HEK293T (cell line): ENCODE measurements around the gene COPG2.

Experiments
- CTCF ChIA-PET: fragments of 350-600 bp; formaldehyde crosslinking; extraction: SDS; loops from one replicate; lab custom pipeline; 2021; ENCODE audit warnings: antibody characterized with exemption, inconsistent platforms; lab: Yijun Ruan, JAX
- POLR2A ChIA-PET: fragments of 350-600 bp; formaldehyde crosslinking; extraction: SDS; loops from one replicate; lab custom pipeline; 2020; ENCODE audit warnings: antibody characterized with exemption, inconsistent platforms; lab: Yijun Ruan, JAX
- DNase-seq: peaks from one replicate; pipeline ENCODE4 v3.0.0; 2012; ENCODE audit warnings: mixed read lengths; ENCODE audit errors: extremely low spot score
- ARNT ChIP-seq: fragments of 450-650 bp; IDR thresholded peaks from 2 replicates; pipeline ENCODE4 v1.6.1; 2017; ENCODE audit warnings: mild to moderate bottlenecking
- BHLHE40 ChIP-seq: fragments of 450-650 bp; IDR thresholded peaks from 2 replicates; pipeline ENCODE4 v1.6.1; 2016; ENCODE audit warnings: mild to moderate bottlenecking, moderate library complexity, borderline replicate concordance
- CTBP1 ChIP-seq: fragments of 450-650 bp; IDR thresholded peaks from 2 replicates; pipeline ENCODE4 v1.6.1; 2016; ENCODE audit warnings: borderline replicate concordance
- ELF4 ChIP-seq: fragments of 450-650 bp; IDR thresholded peaks from 2 replicates; pipeline ENCODE4 v1.6.1; 2017; ENCODE audit warnings: antibody characterized with exemption
- FOXA1 ChIP-seq: fragments of 450-650 bp; IDR thresholded peaks from 2 replicates; pipeline ENCODE4 v1.6.1; 2016; ENCODE audit warnings: mild to moderate bottlenecking
- FOXK2 ChIP-seq: fragments of 450-650 bp; IDR thresholded peaks from 2 replicates; pipeline ENCODE4 v1.6.1; 2016; ENCODE audit warnings: mild to moderate bottlenecking
- FOXM1 ChIP-seq: fragments of 450-650 bp; IDR thresholded peaks from 2 replicates; pipeline ENCODE4 v1.6.1; 2017; ENCODE audit warnings: mild to moderate bottlenecking, borderline replicate concordance
- HDGF ChIP-seq: fragments of 450-650 bp; IDR thresholded peaks from 2 replicates; pipeline ENCODE4 v1.6.1; 2017; ENCODE audit warnings: antibody characterized with exemption, borderline replicate concordance
- L3MBTL2 ChIP-seq: fragments of 450-650 bp; conservative IDR thresholded peaks from 2 replicates; pipeline ENCODE4 v1.6.1; 2016; ENCODE audit warnings: mild to moderate bottlenecking
- LEF1 ChIP-seq: fragments of 450-650 bp; IDR thresholded peaks from 2 replicates; pipeline ENCODE4 v1.6.1; 2017; ENCODE audit warnings: mild to moderate bottlenecking, borderline replicate concordance
- NFRKB ChIP-seq: fragments of 450-650 bp; IDR thresholded peaks from 2 replicates; pipeline ENCODE4 v1.6.1; 2016; ENCODE audit warnings: mild to moderate bottlenecking, moderate library complexity
- SP1 ChIP-seq: fragments of 450-650 bp; IDR thresholded peaks from 2 replicates; pipeline ENCODE4 v1.6.1; 2017
- SUZ12 ChIP-seq: fragments of 450-650 bp; IDR thresholded peaks from 2 replicates; pipeline ENCODE4 v1.6.1; 2016; ENCODE audit warnings: mild to moderate bottlenecking
- TARDBP ChIP-seq: fragments of 450-650 bp; IDR thresholded peaks from 2 replicates; pipeline ENCODE4 v1.6.1; 2016
- ZNF384 ChIP-seq: fragments of 450-650 bp; IDR thresholded peaks from 2 replicates; pipeline ENCODE4 v1.6.1; 2016
- TF ChIP-seq, protein P1 (sequence below): fragments of 450-650 bp; IDR thresholded peaks from 2 replicates; pipeline ENCODE4 v1.6.1; 2016

Gene COPG2

DNA sequence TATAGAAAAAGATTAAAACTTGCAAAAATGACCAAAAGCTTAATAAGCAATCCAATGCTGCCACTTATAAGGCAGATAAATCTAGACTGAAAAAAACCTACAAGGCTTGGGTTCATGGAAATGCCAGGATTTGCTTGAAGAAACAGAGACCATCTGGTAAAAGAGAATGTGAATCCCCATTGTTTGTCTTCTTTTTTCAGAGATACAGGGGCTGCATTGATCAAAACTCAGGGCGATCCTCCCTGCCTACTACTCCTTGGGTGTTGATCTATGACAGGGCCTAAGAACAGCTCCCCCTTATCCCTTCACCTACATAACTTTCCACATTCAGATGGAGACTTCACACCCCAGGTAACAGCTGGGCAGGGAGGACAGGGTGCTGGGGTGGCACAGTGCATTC lies 21.1 kb upstream of the COPG2 start:
- DNase-seq, result no peak
- CTCF ChIA-PET, result no interaction called here
- POLR2A ChIA-PET, result no interaction called here
- TF ChIP-seq FOXM1 (no peak), SP1 (no peak), CTBP1 (no peak), SUZ12 (no peak), L3MBTL2 (no peak), ARNT (no peak), ZNF384 (no peak), NFRKB (no peak), FOXA1 (no peak), TARDBP (no peak), LEF1 (no peak), ELF4 (no peak), HDGF (no peak)
- TF ChIP-seq, protein P1, sequence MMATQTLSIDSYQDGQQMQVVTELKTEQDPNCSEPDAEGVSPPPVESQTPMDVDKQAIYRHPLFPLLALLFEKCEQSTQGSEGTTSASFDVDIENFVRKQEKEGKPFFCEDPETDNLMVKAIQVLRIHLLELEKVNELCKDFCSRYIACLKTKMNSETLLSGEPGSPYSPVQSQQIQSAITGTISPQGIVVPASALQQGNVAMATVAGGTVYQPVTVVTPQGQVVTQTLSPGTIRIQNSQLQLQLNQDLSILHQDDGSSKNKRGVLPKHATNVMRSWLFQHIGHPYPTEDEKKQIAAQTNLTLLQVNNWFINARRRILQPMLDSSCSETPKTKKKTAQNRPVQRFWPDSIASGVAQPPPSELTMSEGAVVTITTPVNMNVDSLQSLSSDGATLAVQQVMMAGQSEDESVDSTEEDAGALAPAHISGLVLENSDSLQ, result no peak

DNA sequence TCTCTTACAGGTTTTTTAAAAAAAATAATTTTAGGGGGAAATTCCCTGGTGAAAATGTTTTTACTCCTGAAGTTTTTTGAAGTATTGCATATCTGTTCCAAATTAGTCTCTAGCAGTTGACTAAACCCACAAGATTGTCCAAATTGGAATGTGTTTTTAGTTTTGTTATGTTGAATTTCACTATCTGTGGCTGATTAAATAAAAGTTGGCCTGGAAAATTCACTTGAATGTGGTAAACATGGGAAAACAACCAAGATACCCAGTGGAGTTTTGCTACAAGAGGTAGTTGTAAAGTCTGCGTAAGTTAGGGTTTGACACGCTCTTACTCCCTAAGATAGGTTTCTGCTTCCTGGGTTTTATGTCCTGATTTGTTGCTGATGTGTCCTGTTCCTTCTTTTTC lies 14.5 kb upstream of the COPG2 start:
- ChIA-PET CTCF (no interaction called here), POLR2A (no interaction called here)
- no peak for DNase-seq
- TF ChIP-seq SUZ12 (no peak), SP1 (no peak), FOXM1 (no peak), LEF1 (no peak), ELF4 (no peak), BHLHE40 (no peak), ZNF384 (no peak), FOXK2 (no peak), TARDBP (no peak), FOXA1 (no peak)
- TF ChIP-seq, protein P1, result no peak

DNA sequence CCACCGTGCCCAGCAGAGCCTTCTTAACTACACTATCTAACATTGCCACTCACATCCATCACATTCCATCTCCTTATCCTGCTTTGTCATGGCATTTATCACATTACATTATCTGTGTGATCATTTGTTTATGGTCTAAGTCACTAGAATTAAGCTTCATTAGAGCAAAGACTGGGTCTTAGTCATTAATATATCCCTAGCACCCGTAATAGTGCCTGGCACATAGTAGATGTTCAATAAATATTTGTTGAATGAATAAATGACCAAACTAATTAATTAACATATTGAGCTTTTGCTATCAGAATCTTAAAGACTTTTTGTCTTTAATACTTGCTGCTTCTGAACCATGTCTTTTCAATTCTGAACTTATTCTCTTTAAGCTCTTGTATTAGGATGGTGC lies 5.9 kb upstream of the COPG2 start:
- POLR2A ChIA-PET, result no interaction called here
- CTCF ChIA-PET, result no interaction called here
- TF ChIP-seq ARNT (no peak), ZNF384 (no peak), HDGF (no peak), ELF4 (no peak), CTBP1 (no peak)
- no peak for DNase-seq

DNA sequence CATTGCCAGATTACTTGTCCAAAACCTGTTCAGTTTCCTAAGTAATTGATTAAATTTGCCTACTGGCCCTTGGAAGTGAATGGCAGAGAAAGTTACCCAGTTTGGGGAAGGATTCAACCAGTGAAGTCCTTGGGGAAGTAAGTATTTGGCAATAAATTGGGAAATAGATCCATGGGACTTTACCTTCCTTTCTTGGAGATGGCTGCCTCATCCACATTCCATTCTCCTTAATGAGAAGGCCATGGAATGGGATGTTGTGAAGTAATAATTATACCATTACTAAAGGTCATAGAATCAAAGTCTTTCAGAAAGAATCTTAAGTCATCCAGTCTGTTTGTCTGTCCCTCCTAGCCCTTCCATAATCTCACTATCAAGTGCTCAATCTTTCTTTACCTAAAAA lies 4.5 kb upstream of the COPG2 start:
- ChIA-PET CTCF (no interaction called here), POLR2A (no interaction called here)
- no peak for DNase-seq
- TF ChIP-seq SUZ12 (no peak), ZNF384 (no peak), ARNT (no peak), CTBP1 (no peak), TARDBP (no peak), BHLHE40 (no peak), FOXM1 (no peak), SP1 (no peak), NFRKB (no peak), LEF1 (no peak), L3MBTL2 (no peak), HDGF (no peak), FOXK2 (no peak), FOXA1 (no peak), ELF4 (no peak)
- TF ChIP-seq, protein P1, result no peak

DNA sequence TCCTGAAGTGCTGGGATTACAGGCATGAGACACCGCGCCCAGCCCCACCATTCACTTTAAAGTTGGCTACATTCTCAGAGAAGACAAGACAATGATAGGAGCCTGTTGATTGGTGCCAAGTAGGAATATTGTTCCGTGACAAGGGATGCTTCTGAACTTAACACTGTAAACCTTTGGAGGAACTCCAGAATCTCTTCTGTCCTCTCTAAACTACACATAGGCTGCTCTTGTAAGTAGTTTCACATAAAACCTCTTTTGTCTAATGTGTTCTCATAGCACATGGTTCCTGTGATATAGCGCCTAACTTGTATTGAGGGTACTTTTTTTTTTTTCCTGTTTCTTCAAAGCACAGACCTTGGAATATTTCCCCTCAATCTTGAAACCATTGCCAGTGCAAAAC lies 3.6 kb upstream of the COPG2 start:
- no peak for TF ChIP-seq FOXM1
- ChIA-PET CTCF (no interaction called here), POLR2A (no interaction called here)
- DNase-seq, result no peak

DNA sequence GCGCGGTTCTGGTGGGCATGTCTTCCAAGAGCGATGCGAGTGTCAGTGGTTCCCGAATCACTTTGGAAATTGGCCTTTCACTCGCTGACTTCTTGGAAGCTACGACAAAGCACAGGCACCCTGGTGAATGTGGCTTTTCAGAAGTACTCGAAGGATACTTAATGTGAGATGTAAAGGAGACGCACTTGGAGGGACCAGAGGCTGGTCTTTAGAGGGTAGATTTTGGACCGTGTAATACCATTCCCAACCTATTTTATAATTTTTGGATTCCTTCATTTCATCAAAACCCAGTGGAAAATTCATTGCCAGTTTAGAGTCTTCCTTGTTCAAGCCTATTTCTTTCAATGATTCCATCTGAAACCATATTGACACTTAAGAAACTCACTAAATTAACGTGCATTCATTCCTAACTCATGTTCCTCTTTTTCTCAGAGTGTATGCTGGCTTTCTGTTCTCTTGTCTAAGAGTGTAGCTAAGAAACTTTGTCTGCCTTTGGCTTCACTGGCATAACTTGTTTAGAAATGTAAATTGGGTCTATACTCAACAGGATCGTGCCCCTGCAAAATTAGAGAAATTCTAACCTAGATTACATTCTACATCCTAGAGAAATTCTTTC lies 645 bp upstream of the COPG2 start:
- DNase-seq, result no peak
- ChIA-PET CTCF (no interaction called here), POLR2A (no interaction called here)
- TF ChIP-seq, protein P1, result no peak
- TF ChIP-seq L3MBTL2 (no peak), CTBP1 (no peak), FOXM1 (no peak), FOXK2 (no peak), LEF1 (no peak), SP1 (no peak), SUZ12 (no peak), NFRKB (no peak), ZNF384 (no peak), HDGF (no peak), TARDBP (no peak)
